IgD-negative memory B cell (primary cell): ENCODE results near the gene TCF15. TPM values are rescaled to one million over a fixed set of nuclear protein-coding genes. Genes with fewer than 3 reads are reported as not detected.
"Not testable (repeated sequence)": the region's sequence is repeated elsewhere in the genome, so short reads cannot be mapped to it uniquely, and the experiment has no call there.

Experiments
- H3K27ac Mint-ChIP-seq, 3 donors: one replicate each; pipeline ENCODE4 v1.8.0; 2020 to 2022; ENCODE audit warnings: mild to moderate bottlenecking in 3 of 3, mixed read lengths in 3 of 3, moderate library complexity in 1 of 3
- H3K27me3 Mint-ChIP-seq: one replicate; pipeline ENCODE4 v1.8.0; 2021; ENCODE audit warnings: mixed read lengths
- H3K36me3 Mint-ChIP-seq: one replicate; pipeline ENCODE4 v1.8.0; 2020; ENCODE audit warnings: mild to moderate bottlenecking, mixed read lengths
- H3K4me1 Mint-ChIP-seq, 3 donors: one replicate each; pipeline ENCODE4 v1.8.0; 2020 to 2022; ENCODE audit warnings: mixed read lengths in 3 of 3, mild to moderate bottlenecking in 1 of 3
- H3K4me3 Mint-ChIP-seq, 4 donors: one replicate each; pipeline ENCODE4 v1.8.0; 2020 to 2022; ENCODE audit warnings: mild to moderate bottlenecking in 4 of 4, mixed read lengths in 4 of 4, moderate library complexity in 3 of 4
- H3K9me3 Mint-ChIP-seq, 3 donors: one replicate each; pipeline ENCODE4 v1.8.0; 2020 to 2021; ENCODE audit warnings: mixed read lengths in 3 of 3, mild to moderate bottlenecking in 1 of 3
- polyA plus RNA-seq: library from polyadenylated mRNA; unstranded; fragments of 300-500 nt; fragmentation: Illumina TruSeq; gene quantifications from one replicate; pipeline ENCODE4 v1.2.3, GENCODE V29; 2021

The TCF15 gene
- polyA plus RNA-seq, 1 donor from 2014 or later, result not detected

GRCh38 chr20:646868-647233, 36.7 kb upstream of the TCF15 start:
- no peaks in the 10 kb centered on the region for H3K36me3 Mint-ChIP-seq
- H3K4me1 Mint-ChIP-seq, result peaks cover 6 to 15% (median 12%) of the 10 kb centered on the region in 3 donors
- H3K27ac Mint-ChIP-seq, result no peak overlapping the region
- peaks cover 0 to 1% (median 0%) of the 10 kb centered on the region in 3 donors for H3K9me3 Mint-ChIP-seq
- H3K4me3 Mint-ChIP-seq, result no peak overlapping the region
- H3K27me3 Mint-ChIP-seq, result peaks cover 11% of the 10 kb centered on the region

- H3K27me3 Mint-ChIP-seq, result peaks cover 14% of the 10 kb centered on the region
- no peak overlapping the region for H3K27ac Mint-ChIP-seq
- no peaks in the 10 kb centered on the region for H3K36me3 Mint-ChIP-seq
- H3K9me3 Mint-ChIP-seq, result peaks cover 0 to 1% (median 0%) of the 10 kb centered on the region in 3 donors
- peaks cover 6 to 15% (median 9%) of the 10 kb centered on the region in 3 donors for H3K4me1 Mint-ChIP-seq
- H3K4me3 Mint-ChIP-seq, result no peak overlapping the region
These were observed 36.2 kb upstream of the TCF15 start for GRCh38 chr20:646107-646867.

- no peak overlapping the region for H3K27ac Mint-ChIP-seq
- H3K27me3 Mint-ChIP-seq, result peaks cover 14% of the 10 kb centered on the region
- H3K36me3 Mint-ChIP-seq, result no peaks in the 10 kb centered on the region
- peaks cover 0 to 1% (median 0%) of the 10 kb centered on the region in 3 donors for H3K9me3 Mint-ChIP-seq
- peaks cover 0 to 14% (median 6%) of the 10 kb centered on the region in 3 donors for H3K4me1 Mint-ChIP-seq
- H3K4me3 Mint-ChIP-seq, result no peak overlapping the region
These were observed 35.4 kb upstream of the TCF15 start for GRCh38 chr20:645318-646106.

GRCh38 chr20:644692-645317, 34.7 kb upstream of the TCF15 start:
- peaks cover 0 to 1% (median 0%) of the 10 kb centered on the region in 3 donors for H3K9me3 Mint-ChIP-seq
- no peaks in the 10 kb centered on the region for H3K36me3 Mint-ChIP-seq
- peaks cover 0 to 11% (median 6%) of the 10 kb centered on the region in 3 donors for H3K4me1 Mint-ChIP-seq
- H3K4me3 Mint-ChIP-seq, result no peak overlapping the region
- no peak overlapping the region for H3K27ac Mint-ChIP-seq
- peaks cover 14% of the 10 kb centered on the region for H3K27me3 Mint-ChIP-seq

GRCh38 chr20:642398-643174, 32.5 kb upstream of the TCF15 start:
- Mint-ChIP-seq H3K27ac (no peak overlapping the region), H3K9me3 (no peaks in the 10 kb centered on the region), H3K4me1 (peaks cover 0 to 10% (median 6%) of the 10 kb centered on the region in 3 donors), H3K4me3 (peak overlapping the region in 1 of 4 donors; percentile 54), H3K27me3 (peaks cover 16% of the 10 kb centered on the region), H3K36me3 (no peaks in the 10 kb centered on the region)

GRCh38 chr20:642013-642397, 31.9 kb upstream of the TCF15 start:
- H3K27ac Mint-ChIP-seq, H3K36me3 Mint-ChIP-seq, H3K4me1 Mint-ChIP-seq, H3K9me3 Mint-ChIP-seq, H3K4me3 Mint-ChIP-seq: not testable (repeated sequence)
- peaks cover 17% of the 10 kb centered on the region for H3K27me3 Mint-ChIP-seq

- Mint-ChIP-seq H3K27ac (no peak overlapping the region), H3K9me3 (no peaks in the 10 kb centered on the region), H3K4me1 (peaks cover 0 to 10% (median 6%) of the 10 kb centered on the region in 3 donors)
These were observed 31.4 kb upstream of the TCF15 start for GRCh38 chr20:641516-641875.

GRCh38 chr20:640674-641515, 30.8 kb upstream of the TCF15 start:
- H3K9me3 Mint-ChIP-seq, result no peaks in the 10 kb centered on the region
- H3K4me3 Mint-ChIP-seq, result peak overlapping the region in 1 of 4 donors; percentile 51
- peaks cover 20% of the 10 kb centered on the region for H3K27me3 Mint-ChIP-seq
- no peak overlapping the region for H3K27ac Mint-ChIP-seq
- peaks cover 0 to 10% (median 6%) of the 10 kb centered on the region in 3 donors for H3K4me1 Mint-ChIP-seq
- no peaks in the 10 kb centered on the region for H3K36me3 Mint-ChIP-seq

More at GRCh38 chr20:641516-641875, 31.4 kb upstream of the TCF15 start:
- Mint-ChIP-seq H3K36me3 (no peaks in the 10 kb centered on the region), H3K4me3 (peak overlapping the region in 2 of 4 donors; percentile 51 to 79), H3K27me3 (peaks cover 17% of the 10 kb centered on the region)

- H3K4me1 Mint-ChIP-seq, result peaks cover 0 to 6% (median 3%) of the 10 kb centered on the region in 3 donors
- H3K27me3 Mint-ChIP-seq, result peaks cover 25% of the 10 kb centered on the region
- no peak overlapping the region for H3K4me3 Mint-ChIP-seq
- H3K36me3 Mint-ChIP-seq, result no peaks in the 10 kb centered on the region
- no peaks in the 10 kb centered on the region for H3K9me3 Mint-ChIP-seq
- H3K27ac Mint-ChIP-seq, result no peak overlapping the region
These were observed 28.5 kb upstream of the TCF15 start for GRCh38 chr20:638579-638978.

GRCh38 chr20:637559-637958, 27.4 kb upstream of the TCF15 start:
- no peaks in the 10 kb centered on the region for H3K9me3 Mint-ChIP-seq
- peaks cover 17% of the 10 kb centered on the region for H3K27me3 Mint-ChIP-seq
- peaks cover 0 to 4% (median 1%) of the 10 kb centered on the region in 3 donors for H3K4me1 Mint-ChIP-seq
- peak overlapping the region in 1 of 3 donors; percentile 38 for H3K27ac Mint-ChIP-seq
- H3K36me3 Mint-ChIP-seq, result no peaks in the 10 kb centered on the region
- H3K4me3 Mint-ChIP-seq, result no peak overlapping the region

- H3K27ac Mint-ChIP-seq, result no peak overlapping the region
- H3K4me3 Mint-ChIP-seq, result no peak overlapping the region
- no peaks in the 10 kb centered on the region for H3K4me1 Mint-ChIP-seq
- no peaks in the 10 kb centered on the region for H3K36me3 Mint-ChIP-seq
- no peaks in the 10 kb centered on the region for H3K9me3 Mint-ChIP-seq
- H3K27me3 Mint-ChIP-seq, result peaks cover 13% of the 10 kb centered on the region
These were observed 25.8 kb upstream of the TCF15 start for GRCh38 chr20:635893-636338.

- Mint-ChIP-seq H3K27me3 (peaks cover 14% of the 10 kb centered on the region), H3K36me3 (no peaks in the 10 kb centered on the region), H3K9me3 (no peaks in the 10 kb centered on the region), H3K4me1 (no peaks in the 10 kb centered on the region), H3K4me3 (no peak overlapping the region), H3K27ac (no peak overlapping the region)
These were observed 25.2 kb upstream of the TCF15 start for GRCh38 chr20:635028-635892.
